Testis (tissue), 2 donors: Measurements from ENCODE around the gene METTL26.

Experiments
- CTCF ChIP-seq, 3 experiments: fragments of 450-650 bp in 2 of 3; fragments of 200-600 bp in 1 of 3; sonication (generic) in 1 of 3; IDR thresholded peaks; one replicate each; pipeline ENCODE4 v1.5.1; 2016 to 2019; ENCODE audit warnings: antibody characterized with exemption in 3 of 3, mild to moderate bottlenecking in 2 of 3, moderate library complexity in 1 of 3
- POLR2A ChIP-seq: fragments of 450-650 bp; IDR thresholded peaks from one replicate; pipeline ENCODE4 v1.6.1; 2017; ENCODE audit warnings: antibody characterized with exemption, mild to moderate bottlenecking, moderate library complexity

DNA sequence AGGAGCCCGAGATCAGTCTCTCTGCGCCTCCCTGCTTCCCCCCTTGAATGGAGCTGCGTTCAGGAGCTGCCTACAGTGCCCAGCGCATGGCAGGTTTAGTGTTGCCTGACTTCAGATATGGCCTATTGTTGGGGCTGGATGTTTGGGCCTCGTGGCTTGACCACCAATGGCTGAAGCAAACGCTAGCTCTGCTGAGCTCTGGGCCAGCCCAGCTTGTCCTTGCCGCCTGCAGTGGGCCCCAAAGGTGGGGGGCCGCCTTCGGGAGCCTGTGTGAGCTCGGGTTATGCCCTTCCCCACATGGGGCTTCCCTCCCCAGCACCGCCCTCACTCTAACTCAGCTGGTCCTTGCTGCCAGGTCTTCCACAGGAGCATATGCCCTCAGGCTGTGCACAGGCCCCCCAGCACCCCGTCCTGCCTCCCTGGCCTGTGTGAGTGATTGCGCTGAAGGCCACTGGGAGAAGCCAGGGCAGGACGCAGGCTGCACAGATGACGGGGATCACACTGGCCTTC, 2.0 kb upstream of the METTL26 start:
- no peak for TF ChIP-seq CTCF (IDR thresholded peaks at IDR 0.05)
- no peak for TF ChIP-seq POLR2A
